ENCODE data around the gene ENPEP. TPM values are rescaled to one million over a fixed set of nuclear protein-coding genes. Genes with fewer than 3 reads are reported as not detected.

ENPEP gene
- total and polyA plus RNA-seq, 8 donors: 0.19 to 11.9 (median 0.45) TPM; not detected in 1

DNA sequence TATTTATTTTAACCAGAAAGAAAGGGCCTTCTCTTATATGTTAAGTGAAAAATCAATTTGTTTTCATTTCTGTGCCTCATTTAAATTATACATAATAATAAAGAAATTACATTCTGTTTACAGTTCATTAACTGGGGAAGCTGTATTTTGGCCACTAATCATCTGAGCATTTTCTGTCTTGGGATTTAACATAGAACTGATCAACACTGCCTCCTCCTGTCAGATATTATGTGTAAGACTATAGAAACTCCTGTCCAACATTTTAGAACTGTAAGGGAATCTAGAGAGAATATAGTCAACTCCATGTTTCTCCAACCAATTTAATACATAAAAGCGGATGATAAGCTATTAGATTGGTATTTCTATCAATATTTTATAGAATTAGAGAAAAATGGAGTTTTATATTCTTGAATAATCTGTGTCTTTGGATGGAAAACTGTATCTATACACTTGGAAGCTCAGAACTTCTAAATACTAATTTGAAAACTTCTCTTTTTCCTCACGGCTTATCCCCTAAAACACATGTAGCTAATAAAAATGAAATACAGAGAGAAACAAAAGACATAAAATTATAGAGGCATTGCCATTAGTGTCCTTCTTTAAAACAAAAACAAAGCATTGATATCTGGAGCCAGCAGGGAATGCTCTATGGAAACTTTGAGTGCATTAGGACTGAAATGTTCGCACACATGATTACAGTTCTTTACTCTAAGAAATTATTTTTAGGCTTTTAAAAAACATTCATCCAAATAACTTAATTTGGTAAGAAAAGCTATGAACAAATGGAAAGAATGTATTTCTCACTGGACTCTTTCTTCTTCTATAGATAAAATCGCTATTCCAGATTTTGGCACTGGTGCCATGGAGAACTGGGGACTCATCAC, 33.1 kb downstream of the ENPEP start:
- intact Hi-C loops (cut with DNase I; ENCODE audit: low total_unique reads): no loop called here

DNA sequence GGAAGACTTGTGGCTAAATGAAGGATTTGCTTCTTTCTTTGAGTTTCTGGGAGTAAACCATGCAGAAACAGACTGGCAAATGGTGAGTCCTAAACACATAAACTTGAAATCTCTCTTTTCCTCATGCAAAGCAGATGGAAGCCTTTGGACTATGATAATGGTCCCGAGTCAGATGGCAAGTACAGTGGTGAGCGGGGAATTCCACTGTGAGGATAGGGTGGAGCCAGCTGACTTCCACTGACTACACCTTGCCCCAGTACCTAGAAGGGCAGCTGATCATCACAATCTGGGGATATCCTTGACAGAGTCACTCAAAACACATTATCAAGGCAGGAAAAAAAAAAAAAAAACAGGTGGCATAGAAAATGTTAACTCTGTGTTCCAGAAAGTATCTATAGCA, 34.3 kb downstream of the ENPEP start:
- TF ChIP-seq POLR2AphosphoS5 (IDR thresholded peaks at IDR 0.05) (no peak), POLR2A (IDR thresholded peaks at IDR 0.05) (no peak), EP300 (IDR thresholded peaks at IDR 0.05) (no peak)
- TF ChIP-seq, protein P1, sequence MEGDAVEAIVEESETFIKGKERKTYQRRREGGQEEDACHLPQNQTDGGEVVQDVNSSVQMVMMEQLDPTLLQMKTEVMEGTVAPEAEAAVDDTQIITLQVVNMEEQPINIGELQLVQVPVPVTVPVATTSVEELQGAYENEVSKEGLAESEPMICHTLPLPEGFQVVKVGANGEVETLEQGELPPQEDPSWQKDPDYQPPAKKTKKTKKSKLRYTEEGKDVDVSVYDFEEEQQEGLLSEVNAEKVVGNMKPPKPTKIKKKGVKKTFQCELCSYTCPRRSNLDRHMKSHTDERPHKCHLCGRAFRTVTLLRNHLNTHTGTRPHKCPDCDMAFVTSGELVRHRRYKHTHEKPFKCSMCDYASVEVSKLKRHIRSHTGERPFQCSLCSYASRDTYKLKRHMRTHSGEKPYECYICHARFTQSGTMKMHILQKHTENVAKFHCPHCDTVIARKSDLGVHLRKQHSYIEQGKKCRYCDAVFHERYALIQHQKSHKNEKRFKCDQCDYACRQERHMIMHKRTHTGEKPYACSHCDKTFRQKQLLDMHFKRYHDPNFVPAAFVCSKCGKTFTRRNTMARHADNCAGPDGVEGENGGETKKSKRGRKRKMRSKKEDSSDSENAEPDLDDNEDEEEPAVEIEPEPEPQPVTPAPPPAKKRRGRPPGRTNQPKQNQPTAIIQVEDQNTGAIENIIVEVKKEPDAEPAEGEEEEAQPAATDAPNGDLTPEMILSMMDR (IDR thresholded peaks at IDR 0.05): no peak
- Histone ChIP-seq H3K4me3 (no peak overlapping the region), H3K9me3 (no peaks in the 10 kb centered on the region), H3K36me3 (no peaks in the 10 kb centered on the region), H3K27ac (no peak overlapping the region), H3K4me1 (peaks cover 0 to 4% (median 2%) of the 10 kb centered on the region in 4 donors), H3K27me3 (no peaks in the 10 kb centered on the region)
- DNase-seq: no peak
- WGBS, 5 donors: 47 to 73% (median 65%) methylated on average over 2 of the region's 2 CpGs
- intact Hi-C loops (cut with DNase I; ENCODE audit: low total_unique reads): no loop called here

More for the DNA sequence above, 33.1 kb downstream of the ENPEP start:
- H3K36me3 ChIP-seq: no peaks in the 10 kb centered on the region
- peaks cover 0 to 1% (median 0%) of the 10 kb centered on the region in 3 donors for H3K27me3 ChIP-seq
- TF ChIP-seq POLR2AphosphoS5 (IDR thresholded peaks at IDR 0.05): no peak
- no peak for TF ChIP-seq EP300 (IDR thresholded peaks at IDR 0.05)
- no peak for TF ChIP-seq POLR2A (IDR thresholded peaks at IDR 0.05)
- TF ChIP-seq, protein P1 (IDR thresholded peaks at IDR 0.05): peak in 1 of 7 experiments; percentile 10
- H3K4me1 ChIP-seq: no peaks in the 10 kb centered on the region
- no peak overlapping the region for H3K4me3 ChIP-seq
- H3K27ac ChIP-seq: no peak overlapping the region
- WGBS, 5 donors: 78 to 85% (median 80%) methylated on average over 4 of the region's 4 CpGs
- DNase-seq: peak in 1 of 2 donors; percentile 60
- no peaks in the 10 kb centered on the region for H3K9me3 ChIP-seq

DNA sequence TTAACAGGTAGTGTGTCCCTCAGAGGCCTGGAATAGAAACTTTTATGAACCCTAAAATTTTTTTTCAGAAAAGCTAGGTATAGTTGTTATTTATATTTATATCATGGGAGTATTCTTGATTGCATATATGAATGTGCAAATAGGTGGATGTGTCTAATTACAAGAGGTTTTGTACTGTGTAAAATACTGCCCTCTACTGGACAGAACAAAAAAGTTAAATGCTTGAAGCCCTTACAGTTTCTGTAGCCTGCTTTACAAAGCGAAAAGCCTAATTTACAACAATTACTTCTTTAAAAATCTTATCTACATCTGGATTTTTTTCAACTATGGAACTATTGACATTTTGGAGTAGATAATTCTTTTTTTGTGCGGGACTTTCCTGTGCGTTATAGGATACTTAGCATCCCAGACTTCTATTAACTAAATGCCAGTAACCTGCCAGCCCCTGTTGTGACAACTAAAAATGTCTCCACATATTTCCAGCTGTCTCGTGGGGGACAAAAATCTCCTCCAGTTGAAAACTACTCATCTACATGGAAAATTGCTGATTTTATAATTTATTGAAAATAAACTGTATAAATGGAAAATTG, 35.1 kb downstream of the ENPEP start:
- no peaks in the 10 kb centered on the region for H3K27me3 ChIP-seq
- no peaks in the 10 kb centered on the region for H3K9me3 ChIP-seq
- DNase-seq: peak in 1 of 2 donors; percentile 80
- H3K4me3 ChIP-seq: no peak overlapping the region
- H3K36me3 ChIP-seq: no peaks in the 10 kb centered on the region
- 15 to 31% (median 18%) methylated on average over 4 of the region's 4 CpGs for WGBS, 5 donors
- H3K27ac ChIP-seq: no peak overlapping the region
- H3K4me1 ChIP-seq: peaks cover 0 to 11% (median 5%) of the 10 kb centered on the region in 4 donors
- TF ChIP-seq, protein P1 (IDR thresholded peaks at IDR 0.05): peak in 5 of 7 experiments; percentile 21 to 57 (median 52)
- TF ChIP-seq POLR2A (IDR thresholded peaks at IDR 0.05): no peak
- TF ChIP-seq EP300 (IDR thresholded peaks at IDR 0.05): no peak
- no peak for TF ChIP-seq POLR2AphosphoS5 (IDR thresholded peaks at IDR 0.05)
- intact Hi-C loops (cut with DNase I; ENCODE audit: low total_unique reads): no loop called here

DNA sequence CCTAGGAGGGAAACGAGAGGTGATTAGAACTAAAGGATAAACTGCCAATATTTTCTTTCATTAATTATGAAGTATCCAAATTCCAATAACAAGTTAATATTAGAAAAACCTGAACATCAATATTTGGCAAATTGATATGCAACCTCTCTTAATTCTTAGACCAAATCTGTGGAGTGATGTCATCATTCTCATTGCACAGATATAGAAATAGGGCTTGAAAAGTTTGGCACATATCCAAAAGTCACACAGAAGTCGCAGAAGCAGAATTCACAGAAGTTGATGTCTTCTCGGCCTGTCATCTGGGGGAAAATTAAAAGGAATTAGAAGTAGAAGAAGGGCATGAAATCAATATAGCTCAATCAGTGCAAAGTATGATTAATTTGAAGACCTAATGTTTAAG, 36.9 kb downstream of the ENPEP start:
- 51 to 65% (median 62%) methylated on average over 3 of the region's 3 CpGs for WGBS, 5 donors
- H3K4me3 ChIP-seq: no peak overlapping the region
- no peaks in the 10 kb centered on the region for H3K27me3 ChIP-seq
- DNase-seq: no peak
- no peaks in the 10 kb centered on the region for H3K9me3 ChIP-seq
- H3K36me3 ChIP-seq: no peaks in the 10 kb centered on the region
- peaks cover 0 to 12% (median 5%) of the 10 kb centered on the region in 4 donors for H3K4me1 ChIP-seq
- H3K27ac ChIP-seq: no peak overlapping the region
- TF ChIP-seq EP300 (IDR thresholded peaks at IDR 0.05): no peak
- TF ChIP-seq POLR2AphosphoS5 (IDR thresholded peaks at IDR 0.05): no peak
- TF ChIP-seq POLR2A (IDR thresholded peaks at IDR 0.05): no peak
- TF ChIP-seq, protein P1 (IDR thresholded peaks at IDR 0.05): no peak
- intact Hi-C loops (cut with DNase I; ENCODE audit: low total_unique reads): no loop called here

Measured in stomach (tissue), 9 donors.